Stimulated activated CD4-positive, alpha-beta T cell treated with anti-CD3 and anti-CD28 coated beads, Interleukin-2, amount 100 ng/mL, for 48 hours (primary cell): ENCODE measurements around the gene GRAMD4.
"Not testable (repeated sequence)": the region's sequence is repeated elsewhere in the genome, so short reads cannot be mapped to it uniquely, and the experiment has no call there.

Experiments
- DNase-seq, 2 donors: peaks; one replicate each; pipeline ENCODE4 v3.0.0-alpha.2; 2020

Gene GRAMD4

DNA sequence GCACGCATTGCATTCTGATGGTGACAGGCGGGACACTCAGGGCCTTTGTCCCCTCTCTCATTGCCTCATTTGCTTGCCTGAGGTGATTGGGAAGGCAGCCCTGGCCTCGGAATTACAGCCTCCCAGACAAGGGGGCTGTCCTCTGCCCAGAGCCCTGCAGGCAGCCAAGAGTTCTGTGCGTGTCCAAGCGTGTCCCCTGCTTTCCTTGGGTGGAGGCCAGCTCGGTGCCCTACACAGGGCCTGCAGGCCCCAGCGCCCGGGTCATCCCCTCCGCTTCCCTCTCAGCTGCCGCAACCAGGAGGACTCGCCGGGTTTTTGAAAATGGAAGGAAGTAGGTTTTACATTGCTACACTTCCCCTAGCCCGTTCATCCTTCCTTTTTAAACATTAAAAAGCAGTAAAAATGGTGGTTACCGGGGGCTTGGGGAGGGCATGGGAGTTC, 1.9 kb downstream of the GRAMD4 start:
- no peak for DNase-seq

DNA sequence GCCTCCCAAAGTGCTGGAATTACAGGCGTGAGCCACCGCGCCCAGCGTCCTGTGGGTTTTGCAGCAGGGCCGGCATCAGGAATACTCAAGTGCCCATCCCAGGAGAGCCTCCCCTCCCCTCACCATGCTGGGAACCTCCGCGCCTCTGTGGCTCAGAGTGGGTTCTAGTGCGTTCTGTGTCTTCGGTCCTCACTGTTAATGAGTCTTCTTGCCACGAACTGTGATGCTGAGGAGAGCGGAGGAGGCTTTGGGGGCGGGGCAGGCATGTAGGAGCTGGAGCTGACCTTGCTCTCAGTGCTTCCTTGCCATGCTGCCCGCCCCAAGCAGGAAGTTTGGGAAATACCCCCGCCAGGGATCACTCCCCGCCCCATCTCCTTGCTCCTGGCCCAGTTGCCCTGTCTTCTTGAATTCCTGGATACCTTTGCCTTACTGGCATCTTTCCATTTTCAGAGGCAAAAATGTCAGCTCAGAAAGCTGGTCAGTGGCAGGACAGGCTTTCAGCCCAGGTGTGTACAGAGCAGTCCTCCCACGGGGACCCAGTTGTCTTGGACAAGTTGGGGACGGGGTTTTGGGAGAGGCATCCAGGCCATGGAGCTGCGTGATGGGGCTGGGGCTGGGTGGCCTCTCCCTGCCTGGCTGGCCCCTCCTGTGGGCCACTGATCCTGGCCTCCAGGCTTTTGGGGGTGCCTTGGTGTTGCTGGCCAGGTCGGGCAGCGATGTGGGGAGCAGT, 5.1 kb downstream of the GRAMD4 start:
- DNase-seq = no peak

- no peak for DNase-seq
Measured at GRCh38 chr22:46625843-46626349, 5.7 kb downstream of the GRAMD4 start.

DNA sequence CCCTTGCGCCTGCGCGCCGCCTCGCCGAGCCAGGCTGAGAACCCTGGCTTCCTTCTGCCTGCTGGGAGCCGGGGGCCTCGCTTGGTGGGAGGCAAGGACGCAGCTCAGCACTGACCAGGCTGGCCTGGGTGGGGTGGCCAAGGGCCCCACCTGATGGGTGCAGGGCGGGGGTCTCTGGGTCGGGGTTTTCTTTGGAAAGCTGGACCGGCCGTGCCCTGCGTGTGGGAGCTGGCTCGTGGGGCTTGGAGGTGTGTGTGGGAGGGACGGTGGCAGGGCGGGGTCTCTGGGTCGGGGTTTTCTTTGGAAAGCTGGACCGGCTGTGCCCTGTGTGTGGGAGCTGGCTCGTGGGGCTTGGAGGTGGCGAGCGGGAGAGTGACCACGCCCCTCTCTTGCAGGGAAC, 6.2 kb downstream of the GRAMD4 start:
- no peak for DNase-seq

DNA sequence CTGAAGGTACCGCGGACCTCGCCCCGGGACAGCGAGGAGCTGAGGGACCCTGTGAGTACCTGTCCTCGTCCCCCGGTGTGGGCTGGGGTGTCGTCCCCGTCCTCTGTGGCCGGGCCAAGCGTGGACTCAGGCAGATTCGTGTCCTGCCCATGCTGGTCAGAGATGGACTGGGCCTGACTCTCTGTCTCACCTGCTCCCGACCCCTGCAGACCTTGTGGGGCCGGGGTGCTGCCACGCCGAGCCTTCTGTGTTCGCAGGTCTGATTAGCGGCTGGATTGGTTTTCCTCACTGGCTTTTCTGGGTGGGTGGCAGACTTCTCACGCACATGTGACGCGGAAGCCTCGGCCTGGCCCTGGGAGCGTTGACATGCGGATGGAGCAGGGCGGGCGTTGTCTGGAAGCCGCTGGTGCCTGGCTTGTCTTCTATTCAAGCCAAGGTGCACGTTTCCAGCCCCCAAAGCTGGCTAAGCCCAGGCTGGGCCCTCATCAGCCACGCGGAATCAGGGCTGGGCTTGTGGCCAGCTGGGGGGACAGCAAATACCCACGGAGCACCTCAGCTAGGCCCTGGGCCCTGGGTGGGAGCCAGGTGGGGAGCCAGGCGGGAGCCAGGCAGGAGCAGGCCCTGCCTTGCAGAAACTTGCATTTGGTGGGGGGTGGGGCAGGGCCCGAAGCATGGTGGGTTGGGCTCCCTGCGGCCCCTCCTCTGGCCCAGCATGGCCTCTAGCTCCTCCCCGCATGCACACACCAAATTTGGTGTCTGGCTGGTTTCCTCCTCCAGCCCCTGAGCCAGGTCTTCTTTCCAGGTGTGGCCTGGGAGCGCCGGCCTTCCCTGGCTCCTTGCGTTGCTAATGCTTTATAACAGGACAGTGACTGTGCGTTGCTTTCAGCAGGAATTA, 7.0 kb downstream of the GRAMD4 start:
- DNase-seq = no peak

GRCh38 chr22:46627806-46628482, 7.8 kb downstream of the GRAMD4 start:
- DNase-seq = no peak

GRCh38 chr22:46628756-46629155, 8.6 kb downstream of the GRAMD4 start:
- DNase-seq = no peak

- DNase-seq = no peak
Measured at GRCh38 chr22:46629291-46629690, 9.1 kb downstream of the GRAMD4 start.

DNA sequence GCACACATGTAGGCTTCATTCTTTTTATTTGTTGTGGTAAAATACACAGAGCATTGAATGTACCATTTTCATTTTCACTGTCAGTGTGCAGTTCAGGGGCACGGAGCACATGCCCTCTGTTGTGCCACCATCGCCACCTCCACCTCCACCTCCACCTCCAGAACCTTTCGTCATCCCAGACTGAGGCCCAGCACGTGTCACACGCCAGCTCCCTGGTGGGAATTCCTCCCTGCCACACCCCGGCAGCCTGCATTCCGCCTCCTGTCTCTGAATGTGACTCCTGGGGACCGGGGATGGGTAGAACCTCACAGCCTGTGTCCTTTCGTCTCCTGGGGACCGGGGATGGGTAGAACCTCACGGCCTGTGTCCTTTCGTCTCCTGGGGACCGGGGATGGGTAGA, 10.9 kb downstream of the GRAMD4 start:
- no peak for DNase-seq

GRCh38 chr22:46632646-46633249, 12.6 kb downstream of the GRAMD4 start:
- no peak for DNase-seq

DNA sequence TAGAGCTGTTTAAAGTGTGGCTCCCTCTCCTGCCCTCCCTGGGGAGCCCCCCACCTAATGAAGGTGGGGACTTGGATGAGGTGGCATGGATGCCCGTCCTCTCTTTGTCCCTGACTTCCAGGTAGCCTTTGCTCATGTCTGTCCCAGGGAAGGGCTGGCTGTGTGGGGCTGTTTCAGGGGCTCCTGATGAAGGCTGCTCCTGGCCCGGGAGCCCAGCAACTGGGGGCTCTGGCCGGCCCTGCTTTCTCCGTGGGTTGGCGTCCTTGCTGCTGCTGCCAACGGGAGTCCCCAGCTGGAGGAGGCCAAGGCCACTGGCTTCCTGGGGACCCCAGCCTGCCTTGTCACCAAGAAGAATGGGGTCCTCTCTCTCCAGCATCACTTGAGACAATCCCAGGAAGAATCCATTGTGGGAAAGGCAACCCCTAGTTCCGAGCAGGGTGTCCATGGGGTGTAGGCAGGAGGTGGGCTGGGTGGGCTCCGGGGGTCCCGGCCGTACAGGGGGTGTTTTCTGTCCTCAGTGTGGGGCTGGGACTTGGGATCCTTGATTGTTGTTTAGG, 13.2 kb downstream of the GRAMD4 start:
- DNase-seq = no peak

GRCh38 chr22:46634011-46634699, 14.0 kb downstream of the GRAMD4 start:
- DNase-seq = no peak

GRCh38 chr22:46634973-46635685, 14.9 kb downstream of the GRAMD4 start:
- not testable (repeated sequence) for DNase-seq

DNA sequence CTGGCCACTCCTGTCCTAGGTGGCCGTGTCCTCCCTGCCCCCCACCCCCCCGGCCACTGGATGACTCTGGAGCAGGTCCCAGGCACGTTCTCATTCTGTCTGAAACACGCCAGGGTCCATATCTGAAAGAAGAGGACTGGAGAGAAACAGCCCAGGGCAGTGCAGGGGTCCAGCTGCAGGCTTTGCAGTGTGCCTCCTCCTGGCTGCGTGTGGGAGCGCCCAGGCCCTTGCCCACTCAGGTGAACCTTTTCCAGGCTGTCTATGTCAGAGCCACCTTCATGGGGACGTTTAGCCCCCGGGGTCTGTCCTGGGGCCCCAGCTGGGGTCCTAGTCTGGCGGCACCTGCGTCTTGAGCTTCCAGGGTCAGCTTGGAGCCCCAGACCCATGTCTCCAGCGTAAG, 15.6 kb downstream of the GRAMD4 start:
- no peak for DNase-seq

DNA sequence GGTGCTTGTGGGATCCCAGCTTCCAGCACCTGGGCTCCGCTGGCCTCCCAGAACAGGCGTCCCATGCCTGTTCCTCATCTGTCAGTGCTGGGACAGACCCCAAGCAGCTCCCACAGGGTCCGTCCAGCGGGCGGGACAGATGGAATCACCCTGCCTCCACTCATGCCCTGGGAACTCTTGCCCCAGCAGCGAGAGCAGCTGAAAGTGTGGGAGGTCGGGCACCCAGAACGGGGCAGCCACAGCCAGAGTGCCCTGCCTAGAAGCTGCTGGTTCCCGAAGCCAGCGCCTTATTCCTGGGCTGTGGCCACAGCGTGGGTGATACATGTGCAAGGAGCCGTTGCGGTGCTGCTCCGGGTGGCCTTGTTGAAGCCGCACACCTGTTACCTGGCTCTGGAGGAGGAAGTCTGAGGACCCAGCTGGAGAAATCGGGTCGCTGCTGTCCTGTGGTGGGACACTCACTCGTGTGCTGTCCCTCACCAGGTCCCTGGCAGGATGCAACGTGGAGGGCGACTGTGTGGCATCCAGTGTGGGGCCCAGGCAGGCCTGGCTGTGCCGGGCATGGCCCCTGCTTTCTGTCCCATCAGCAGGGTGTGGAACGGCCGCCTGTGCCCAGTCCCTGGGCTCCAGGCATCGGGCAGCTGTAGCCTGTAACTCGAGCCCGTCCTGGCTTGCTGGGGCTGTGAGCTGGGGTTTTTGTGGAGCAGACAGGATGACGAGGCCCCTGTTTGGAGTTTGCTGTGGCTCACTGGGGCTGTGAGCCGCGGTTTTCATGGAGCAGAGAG, 16.2 kb downstream of the GRAMD4 start:
- DNase-seq = no peak

GRCh38 chr22:46637711-46638600, 17.8 kb downstream of the GRAMD4 start:
- no peak for DNase-seq

- no peak for DNase-seq
Measured at GRCh38 chr22:46638601-46639431, 18.6 kb downstream of the GRAMD4 start.

GRCh38 chr22:46639843-46640242, 19.7 kb downstream of the GRAMD4 start:
- no peak for DNase-seq
